GM23248 (cell line): ENCODE measurements around the gene MYMK. TPM values are rescaled to one million over a fixed set of nuclear protein-coding genes. Genes with fewer than 3 reads are reported as not detected.

Experiments used
- DNase-seq: peaks from one replicate; pipeline ENCODE4 v3.0.0-alpha.2; 2015
- H2AFZ ChIP-seq: fragments of 200-600 bp; sonication (generic); 2 replicates; pipeline ENCODE4 v1.6.1; 2016; ENCODE audit warnings: antibody characterized with exemption
- H3F3A ChIP-seq: fragments of 200-600 bp; sonication (generic); 2 replicates; pipeline ENCODE4 v1.6.1; 2016; ENCODE audit warnings: mild to moderate bottlenecking, antibody characterized with exemption, mixed run types; ENCODE audit not compliant: insufficient read depth
- H3K27ac ChIP-seq: fragments of 200-600 bp; sonication (generic); 2 replicates; pipeline ENCODE4 v1.5.1; 2016; ENCODE audit warnings: mild to moderate bottlenecking
- H3K27me3 ChIP-seq: fragments of 200-600 bp; sonication (generic); replicated peaks from 2 replicates; pipeline ENCODE4 v1.6.1; 2016; ENCODE audit warnings: mild to moderate bottlenecking; ENCODE audit not compliant: insufficient read depth
- H3K36me3 ChIP-seq: fragments of 200-600 bp; sonication (generic); 2 replicates; pipeline ENCODE4 v1.6.1; 2016; ENCODE audit warnings: low read depth, mild to moderate bottlenecking
- H3K4me1 ChIP-seq: fragments of 200-600 bp; sonication (generic); 2 replicates; pipeline ENCODE4 v1.6.1; 2016; ENCODE audit warnings: mild to moderate bottlenecking; ENCODE audit not compliant: insufficient read depth
- H3K4me2 ChIP-seq: fragments of 200-600 bp; sonication (generic); one replicate; pipeline ENCODE4 v1.6.1; 2016; ENCODE audit warnings: mild to moderate bottlenecking; ENCODE audit not compliant: unreplicated experiment
- H3K4me3 ChIP-seq: fragments of 200-600 bp; sonication (generic); 2 replicates; pipeline ENCODE4 v1.5.1; 2016; ENCODE audit warnings: mild to moderate bottlenecking
- H3K79me2 ChIP-seq: fragments of 200-600 bp; sonication (generic); 2 replicates; pipeline ENCODE4 v1.6.1; 2016; ENCODE audit warnings: mild to moderate bottlenecking; ENCODE audit not compliant: insufficient read depth
- H3K9ac ChIP-seq: fragments of 200-600 bp; sonication (generic); 2 replicates; pipeline ENCODE4 v1.6.1; 2016; ENCODE audit warnings: mild to moderate bottlenecking
- H3K9me2 ChIP-seq: fragments of 200-600 bp; sonication (generic); 2 replicates; pipeline ENCODE4 v1.6.1; 2016; ENCODE audit warnings: mixed run types, mild to moderate bottlenecking, moderate library complexity; ENCODE audit not compliant: insufficient read depth
- H3K9me3 ChIP-seq: fragments of 200-600 bp; sonication (generic); one replicate; pipeline ENCODE4 v1.6.1; 2017; ENCODE audit warnings: low read depth
- H4K20me1 ChIP-seq: fragments of 200-600 bp; sonication (generic); 2 replicates; pipeline ENCODE4 v1.6.0; 2016; ENCODE audit not compliant: insufficient read depth
- EZH2 ChIP-seq: fragments of 200-600 bp; sonication (generic); IDR thresholded peaks from 2 replicates; pipeline ENCODE4 v1.6.1; 2018; ENCODE audit warnings: antibody characterized with exemption, mild to moderate bottlenecking; ENCODE audit not compliant: insufficient read depth, poor library complexity, severe bottlenecking
- EZH2phosphoT487 ChIP-seq: fragments of 200-600 bp; sonication (generic); IDR thresholded peaks from 2 replicates; pipeline ENCODE4 v1.6.1; 2018; ENCODE audit warnings: antibody characterized with exemption, moderate library complexity, mild to moderate bottlenecking, low read depth; ENCODE audit not compliant: insufficient read depth
- WGBS, 2 experiments: methylation state at CpG; one replicate each; pipeline ENCODE4 v1.1.6; 2015 to 2017; ENCODE audit warnings: low lambda C conversion rate in 2 of 2, low coverage in 1 of 2; ENCODE audit errors: missing lambda C conversion rate in 2 of 2; 5-methylcytosine and 5-hydroxymethylcytosine counted together
- in situ Hi-C: fragments of 300-500 bp; cut with MboI; formaldehyde crosslinking; loops from 2 replicates; pipeline ENCODE4 v1.15.0; 2020
- polyA plus RNA-seq: library from polyadenylated mRNA; unstranded; fragments of >200 nt; fragmentation: Nextera tagmentation; extraction: Ambion mirVana; gene quantifications from 2 replicates; pipeline ENCODE4 v1.2.1, GENCODE V29; 2016
- total RNA-seq: library from RNA; depleted of rRNA; stranded (reverse); fragments of >200 nt; shearing (Covaris generic); gene quantifications from 2 replicates; pipeline ENCODE4 v1.2.3, GENCODE V29; 2014

MYMK gene
- total and polyA plus RNA-seq, 2 experiments from 2014 or later = not detected

DNA sequence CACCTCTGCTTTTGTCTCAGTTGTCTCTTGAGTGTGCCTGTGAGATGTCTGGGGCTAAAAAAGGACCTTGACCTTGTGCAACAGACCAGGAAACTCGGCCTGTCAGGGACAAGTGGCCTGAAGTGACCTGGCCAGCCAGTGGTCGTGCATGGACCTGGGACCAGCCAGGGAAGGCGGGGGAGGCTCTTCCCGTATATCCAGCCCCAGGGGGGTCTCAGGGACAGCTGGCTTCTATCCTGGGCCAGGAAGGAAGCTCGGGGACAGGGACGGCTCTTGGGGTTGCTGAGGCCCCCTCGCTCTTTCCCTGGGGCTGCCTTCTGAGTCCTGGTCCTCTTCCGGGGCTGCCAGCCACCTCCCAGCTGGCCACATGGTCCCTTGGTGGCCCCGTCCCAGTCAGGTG is 6.5 kb upstream of the MYMK start:
- 48 to 53% methylated on average over 8 to 9 of the region's 9 CpGs for WGBS, 2 experiments
- Histone ChIP-seq H3K79me2 (no peaks in the 10 kb centered on the region), H3K4me2 (no peak overlapping the region), H3K9me2 (no peaks in the 10 kb centered on the region), H3K36me3 (no peaks in the 10 kb centered on the region), H4K20me1 (no peaks in the 10 kb centered on the region), H3K4me1 (no peaks in the 10 kb centered on the region), H3K9me3 (no peaks in the 10 kb centered on the region), H3K27me3 (peaks cover 47% of the 10 kb centered on the region), H3F3A (no peaks in the 10 kb centered on the region), H3K9ac (no peak overlapping the region), H3K27ac (no peak overlapping the region), H2AFZ (no peak overlapping the region), H3K4me3 (no peak overlapping the region)
- TF ChIP-seq EZH2 (no peak), EZH2phosphoT487 (no peak)
- in situ Hi-C loops = no loop called here
- no peak for DNase-seq

DNA sequence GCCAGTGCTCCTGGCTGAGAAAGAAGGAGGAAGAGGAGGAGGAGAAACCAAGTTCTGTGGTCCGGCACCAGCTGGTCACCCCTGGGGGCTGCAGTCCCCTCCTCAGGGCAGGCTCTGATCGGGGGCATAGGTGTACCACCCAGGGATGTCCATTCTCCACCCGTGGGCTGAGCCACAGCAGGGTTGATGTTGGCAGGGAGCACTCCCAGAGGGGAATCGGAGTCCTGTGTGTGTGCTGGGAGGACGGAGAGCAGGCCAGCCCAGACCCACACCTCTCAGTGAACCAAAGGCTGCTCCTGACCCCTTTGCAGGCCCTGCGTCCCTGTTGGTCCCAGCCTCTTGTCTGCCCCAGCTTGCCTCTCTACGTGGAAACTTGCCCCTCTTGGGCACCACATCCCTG is 5.1 kb upstream of the MYMK start:
- Histone ChIP-seq H4K20me1 (no peaks in the 10 kb centered on the region), H3K9ac (no peak overlapping the region), H3K4me2 (no peak overlapping the region), H3K27ac (no peak overlapping the region), H2AFZ (no peak overlapping the region), H3K79me2 (no peaks in the 10 kb centered on the region), H3F3A (no peaks in the 10 kb centered on the region), H3K9me3 (no peaks in the 10 kb centered on the region), H3K27me3 (peaks cover 56% of the 10 kb centered on the region), H3K4me1 (no peaks in the 10 kb centered on the region), H3K9me2 (no peaks in the 10 kb centered on the region), H3K36me3 (no peaks in the 10 kb centered on the region), H3K4me3 (no peak overlapping the region)
- no peak for DNase-seq
- in situ Hi-C loops = loop anchor here (10.0 kb wide), 1 partner anchor 195 kb away; no protein-coding TSS in a partner anchor
- 49 to 50% methylated on average over 7 of the region's 7 CpGs for WGBS, 2 experiments
- no peak for TF ChIP-seq EZH2

DNA sequence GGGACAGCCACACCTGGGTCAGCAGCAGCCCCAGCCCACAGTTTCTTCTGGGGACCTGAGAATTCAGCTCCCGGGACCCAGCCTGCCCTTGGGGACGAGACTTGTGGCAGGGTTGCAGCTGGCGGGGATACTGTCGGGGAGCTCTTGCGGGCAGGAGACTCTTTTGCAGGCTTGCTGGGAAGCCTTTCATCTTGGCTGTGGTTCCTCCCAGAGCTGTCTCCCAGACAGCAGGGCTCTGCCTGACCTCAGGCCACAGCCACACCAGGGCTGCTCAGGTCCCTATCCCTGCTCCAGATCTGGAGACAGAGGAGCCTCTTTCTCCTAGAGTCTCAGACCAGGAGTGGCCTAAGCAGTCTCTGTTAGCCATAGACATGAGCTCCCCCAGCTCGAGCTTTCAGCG is 4.7 kb upstream of the MYMK start:
- Histone ChIP-seq H3K36me3 (no peaks in the 10 kb centered on the region), H3K4me1 (no peaks in the 10 kb centered on the region), H3K4me3 (no peak overlapping the region), H3K9me2 (no peaks in the 10 kb centered on the region), H2AFZ (no peak overlapping the region), H3K9ac (no peak overlapping the region), H3F3A (no peaks in the 10 kb centered on the region), H4K20me1 (no peaks in the 10 kb centered on the region), H3K9me3 (no peaks in the 10 kb centered on the region), H3K4me2 (no peak overlapping the region), H3K27ac (no peak overlapping the region), H3K27me3 (peaks cover 55% of the 10 kb centered on the region), H3K79me2 (no peaks in the 10 kb centered on the region)
- TF ChIP-seq EZH2phosphoT487 (no peak), EZH2 (no peak)
- in situ Hi-C loops = loop anchor here (10.0 kb wide), 1 partner anchor 195 kb away; no protein-coding TSS in a partner anchor
- DNase-seq = no peak
- 44 to 53% methylated on average over 7 of the region's 7 CpGs for WGBS, 2 experiments

DNA sequence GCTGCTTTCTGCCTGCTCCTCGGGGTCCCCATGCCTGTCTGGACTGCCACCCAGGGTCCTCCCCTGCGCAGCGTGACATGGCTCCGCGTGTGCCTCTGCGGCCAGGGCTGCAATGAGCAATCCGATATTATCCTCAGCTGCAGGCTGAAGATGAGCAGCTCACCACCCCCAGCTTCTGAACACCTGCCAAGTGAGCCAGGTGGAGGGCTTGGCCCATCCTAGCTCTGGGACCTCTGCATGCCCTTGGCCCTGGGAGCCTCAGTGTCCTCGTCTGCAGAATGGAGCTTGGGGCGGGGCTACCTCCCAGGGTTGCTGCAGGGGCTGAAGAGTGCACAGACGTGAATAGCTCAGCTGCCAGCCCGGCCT is 4.1 kb upstream of the MYMK start:
- Histone ChIP-seq H2AFZ (no peak overlapping the region), H3F3A (no peaks in the 10 kb centered on the region), H3K27me3 (peaks cover 57% of the 10 kb centered on the region), H3K9me2 (no peaks in the 10 kb centered on the region), H3K36me3 (no peaks in the 10 kb centered on the region), H3K9ac (no peak overlapping the region), H3K9me3 (no peaks in the 10 kb centered on the region), H3K27ac (no peak overlapping the region), H4K20me1 (no peaks in the 10 kb centered on the region), H3K4me1 (no peaks in the 10 kb centered on the region), H3K4me3 (no peak overlapping the region), H3K4me2 (no peak overlapping the region), H3K79me2 (no peaks in the 10 kb centered on the region)
- in situ Hi-C loops = loop anchor here (10.0 kb wide), 1 partner anchor 196 kb away; no protein-coding TSS in a partner anchor
- 48 to 54% methylated on average over 11 of the region's 11 CpGs for WGBS, 2 experiments
- no peak for DNase-seq
- TF ChIP-seq EZH2 (no peak), EZH2phosphoT487 (no peak)
